Measurements from ENCODE around the gene TCEAL9. TPM values are rescaled to one million over a fixed set of nuclear protein-coding genes. Genes with fewer than 3 reads are reported as not detected.

The TCEAL9 gene
- polyA plus RNA-seq, 3 donors: 0.49 to 2.2 (median 0.49) TPM

DNA sequence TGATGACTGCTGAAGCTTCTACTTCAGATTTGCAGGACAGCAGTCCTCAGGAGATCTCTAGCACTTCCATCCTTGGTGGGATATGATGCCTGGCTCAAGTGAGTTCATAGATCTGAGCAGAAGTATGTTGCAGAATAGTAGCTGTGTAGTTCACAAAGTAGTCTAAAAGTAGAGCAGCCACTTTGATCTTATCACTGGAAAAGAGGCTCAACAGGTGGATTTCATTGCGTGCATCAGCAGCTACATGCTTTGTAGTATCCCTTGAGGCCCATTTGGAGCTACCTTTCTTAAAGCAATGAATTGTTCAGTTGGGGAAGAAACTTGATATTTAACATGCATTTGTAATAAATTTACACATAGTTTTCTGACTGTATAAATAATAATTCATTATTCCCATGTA is 50.0 kb downstream of the TCEAL9 start:
- Mint-ChIP-seq H3K27ac (peak overlapping the region in 1 of 7 donors; percentile 32), H3K4me3 (no peak overlapping the region), H3K4me1 (peaks cover 12% of the 10 kb centered on the region), H3K36me3 (no peaks in the 10 kb centered on the region), H3K27me3 (ENCODE audit: low read depth in 3 of 3) (peaks cover 0 to 22% (median 0%) of the 10 kb centered on the region in 3 donors), H3K9me3 (peaks cover 0 to 1% (median 0%) of the 10 kb centered on the region in 7 donors)
- no peak overlapping the region for H3K9ac ChIP-seq (ENCODE audit: insufficient read depth, low read length, poor library complexity, severe bottlenecking)
- TF ChIP-seq, protein P1, sequence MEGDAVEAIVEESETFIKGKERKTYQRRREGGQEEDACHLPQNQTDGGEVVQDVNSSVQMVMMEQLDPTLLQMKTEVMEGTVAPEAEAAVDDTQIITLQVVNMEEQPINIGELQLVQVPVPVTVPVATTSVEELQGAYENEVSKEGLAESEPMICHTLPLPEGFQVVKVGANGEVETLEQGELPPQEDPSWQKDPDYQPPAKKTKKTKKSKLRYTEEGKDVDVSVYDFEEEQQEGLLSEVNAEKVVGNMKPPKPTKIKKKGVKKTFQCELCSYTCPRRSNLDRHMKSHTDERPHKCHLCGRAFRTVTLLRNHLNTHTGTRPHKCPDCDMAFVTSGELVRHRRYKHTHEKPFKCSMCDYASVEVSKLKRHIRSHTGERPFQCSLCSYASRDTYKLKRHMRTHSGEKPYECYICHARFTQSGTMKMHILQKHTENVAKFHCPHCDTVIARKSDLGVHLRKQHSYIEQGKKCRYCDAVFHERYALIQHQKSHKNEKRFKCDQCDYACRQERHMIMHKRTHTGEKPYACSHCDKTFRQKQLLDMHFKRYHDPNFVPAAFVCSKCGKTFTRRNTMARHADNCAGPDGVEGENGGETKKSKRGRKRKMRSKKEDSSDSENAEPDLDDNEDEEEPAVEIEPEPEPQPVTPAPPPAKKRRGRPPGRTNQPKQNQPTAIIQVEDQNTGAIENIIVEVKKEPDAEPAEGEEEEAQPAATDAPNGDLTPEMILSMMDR (IDR thresholded peaks at IDR 0.05): no peak
- H3K27me3 ChIP-seq (ENCODE audit: control insufficient read depth in 2 of 2, insufficient read depth in 2 of 2, low read length in 2 of 2): no peaks in the 10 kb centered on the region
- H4K20me1 ChIP-seq (ENCODE audit: insufficient read depth, low read length): no peaks in the 10 kb centered on the region
- H3K27ac ChIP-seq (ENCODE audit: low read depth in 1 of 2, low read length in 2 of 2): no peak overlapping the region
- no peaks in the 10 kb centered on the region for H3K9me3 ChIP-seq (replicated peaks in 1 of 2; ENCODE audit: control insufficient read depth in 1 of 2, insufficient read depth in 1 of 2, low read length in 2 of 2)
- intact Hi-C loops (cut with micrococcal nuclease): no loop called here
- H2AFZ ChIP-seq (ENCODE audit: insufficient read depth, low read depth, low read length, poor library complexity, severe bottlenecking): no peak overlapping the region
- DNase-seq: no peak
- no peaks in the 10 kb centered on the region for H3K36me3 ChIP-seq (replicated peaks in 1 of 2; ENCODE audit: control insufficient read depth in 1 of 2, insufficient read depth in 2 of 2, low read length in 2 of 2)
- H3K4me2 ChIP-seq (replicated peaks; ENCODE audit: extremely low read depth, low read length, poor library complexity, severe bottlenecking): no peak overlapping the region
- H3K4me3 ChIP-seq (replicated peaks in 1 of 3; ENCODE audit: low read depth in 2 of 3, low read length in 3 of 3): no peak overlapping the region
- no peaks in the 10 kb centered on the region for H3K79me2 ChIP-seq (ENCODE audit: insufficient read depth, low read length)
- no CpG with 5 or more reads among the region's 1 CpG for WGBS (ENCODE audit: insufficient coverage)
- peaks cover 5 to 6% of the 10 kb centered on the region in 2 donors for H3K4me1 ChIP-seq (ENCODE audit: control insufficient read depth in 1 of 2, insufficient read depth in 2 of 2, low read length in 2 of 2)

DNA sequence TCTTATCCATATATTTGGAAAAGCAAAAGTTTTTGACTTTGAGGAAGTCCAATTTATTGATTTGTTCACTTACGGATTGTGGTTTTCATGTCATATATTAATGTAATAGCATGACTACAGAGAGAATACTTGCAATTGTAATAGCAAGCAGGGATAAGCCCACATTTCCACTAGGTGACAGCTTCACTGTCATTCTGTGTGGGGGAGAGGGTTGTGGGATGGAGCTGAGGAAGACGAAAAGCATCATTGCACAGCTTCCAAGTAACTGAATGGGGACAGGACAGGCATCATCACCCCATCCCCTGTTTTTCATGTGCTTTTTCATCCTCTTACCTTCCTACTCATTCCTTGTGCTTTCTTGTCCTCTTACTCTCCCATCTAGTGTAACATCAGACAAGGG is 51.5 kb downstream of the TCEAL9 start:
- Histone ChIP-seq H3K4me1 (ENCODE audit: control insufficient read depth in 1 of 2, insufficient read depth in 2 of 2, low read length in 2 of 2) (peaks cover 5 to 6% of the 10 kb centered on the region in 2 donors), H3K4me2 (replicated peaks; ENCODE audit: extremely low read depth, low read length, poor library complexity, severe bottlenecking) (no peak overlapping the region), H3K4me3 (replicated peaks in 1 of 3; ENCODE audit: low read depth in 2 of 3, low read length in 3 of 3) (no peak overlapping the region), H3K79me2 (ENCODE audit: insufficient read depth, low read length) (no peaks in the 10 kb centered on the region), H3K27ac (ENCODE audit: low read depth in 1 of 2, low read length in 2 of 2) (no peak overlapping the region), H2AFZ (ENCODE audit: insufficient read depth, low read depth, low read length, poor library complexity, severe bottlenecking) (no peak overlapping the region), H3K9ac (ENCODE audit: insufficient read depth, low read length, poor library complexity, severe bottlenecking) (no peak overlapping the region), H3K9me3 (replicated peaks in 1 of 2; ENCODE audit: control insufficient read depth in 1 of 2, insufficient read depth in 1 of 2, low read length in 2 of 2) (no peaks in the 10 kb centered on the region), H4K20me1 (ENCODE audit: insufficient read depth, low read length) (no peaks in the 10 kb centered on the region), H3K27me3 (ENCODE audit: control insufficient read depth in 2 of 2, insufficient read depth in 2 of 2, low read length in 2 of 2) (no peaks in the 10 kb centered on the region), H3K36me3 (replicated peaks in 1 of 2; ENCODE audit: control insufficient read depth in 1 of 2, insufficient read depth in 2 of 2, low read length in 2 of 2) (no peaks in the 10 kb centered on the region)
- Mint-ChIP-seq H3K27ac (no peak overlapping the region), H3K4me3 (no peak overlapping the region), H3K36me3 (no peaks in the 10 kb centered on the region), H3K4me1 (peaks cover 12% of the 10 kb centered on the region), H3K9me3 (peaks cover 0 to 1% (median 0%) of the 10 kb centered on the region in 7 donors), H3K27me3 (ENCODE audit: low read depth in 3 of 3) (peaks cover 0 to 21% (median 0%) of the 10 kb centered on the region in 3 donors)
- WGBS (ENCODE audit: insufficient coverage): no CpG with 5 or more reads among the region's 2 CpGs
- DNase-seq: no peak
- intact Hi-C loops (cut with micrococcal nuclease): no loop called here
- TF ChIP-seq, protein P1 (IDR thresholded peaks at IDR 0.05): no peak

Small RNA genes within 50 kb of the gene (small RNA-seq; reads per million reads assigned to genes)
- gene Z92846.1 (ENCODE audit: insufficient read length, low read depth): not detected

Other genes starting within 250 kb of the TCEAL9 start
- 10 to 100 TPM; 17.6 to 33.5 (median 28.6) TPM for gene BEX4, start 141.4 kb upstream of the TCEAL9 start, polyA plus RNA-seq
- gene TCEAL8, start 101.4 kb upstream of the TCEAL9 start, polyA plus RNA-seq: 10 to 100 TPM in 2 of 3 donors, 1 to 10 TPM in 1; 7.0 to 33.7 (median 30.2) TPM
- gene TCEAL5, start 79.8 kb upstream of the TCEAL9 start, polyA plus RNA-seq: not detected
- under 1 TPM; 0.22 to 0.75 (median 0.66) TPM for gene BEX2, start 45.5 kb upstream of the TCEAL9 start, polyA plus RNA-seq
- gene TCEAL7, start 26.3 kb upstream of the TCEAL9 start, polyA plus RNA-seq: not detected
- 1 to 10 TPM in 2 of 3 donors, under 1 TPM in 1; 0.49 to 2.7 (median 2.0) TPM for gene BEX3, start 20.0 kb downstream of the TCEAL9 start, polyA plus RNA-seq
- gene RAB40A, start 163.0 kb downstream of the TCEAL9 start, polyA plus RNA-seq: not detected
- gene TCEAL4, start 229.0 kb downstream of the TCEAL9 start, polyA plus RNA-seq: 10 to 100 TPM in 1 of 3 donors, 1 to 10 TPM in 2; 3.0 to 10.7 (median 8.5) TPM